Stimulated activated naive B cell treated with anti-CD40 and anti-IgM and Interleukin-4, amounts not matched to agents 10 μg/mL and 1 μg/mL and 100 μg/mL, for 72 hours (primary cell): ENCODE data around the gene FKBP9.

Experiments used
- ATAC-seq, 2 donors: fragments of 150-1000 bp; cut with Tn5 transposase; replicated peaks; 2 replicates each; pipeline ENCODE4 v1.10.0; 2021; ENCODE audit warnings: moderate library complexity in 1 of 2
- DNase-seq: peaks from one replicate; pipeline ENCODE4 v3.0.0; 2021
- H3K27ac Mint-ChIP-seq: one replicate; pipeline ENCODE4 v1.8.0; 2022; ENCODE audit warnings: mild to moderate bottlenecking, mixed read lengths
- H3K27me3 Mint-ChIP-seq, 2 donors: one replicate each; pipeline ENCODE4 v1.8.0; 2022; ENCODE audit warnings: mixed read lengths in 2 of 2
- H3K36me3 Mint-ChIP-seq, 2 donors: one replicate each; pipeline ENCODE4 v1.8.0; 2022; ENCODE audit warnings: mixed read lengths in 2 of 2, mild to moderate bottlenecking in 1 of 2
- H3K4me1 Mint-ChIP-seq, 2 donors: one replicate each; pipeline ENCODE4 v1.8.0; 2022; ENCODE audit warnings: mixed read lengths in 2 of 2, mild to moderate bottlenecking in 1 of 2
- H3K4me3 Mint-ChIP-seq, 2 donors: one replicate each; pipeline ENCODE4 v1.8.0; 2022; ENCODE audit warnings: mild to moderate bottlenecking in 2 of 2, mixed read lengths in 2 of 2, moderate library complexity in 1 of 2
- H3K9me3 Mint-ChIP-seq, 2 donors: one replicate each; pipeline ENCODE4 v1.8.0; 2022; ENCODE audit warnings: mixed read lengths in 2 of 2, mild to moderate bottlenecking in 1 of 2

Gene FKBP9

DNA sequence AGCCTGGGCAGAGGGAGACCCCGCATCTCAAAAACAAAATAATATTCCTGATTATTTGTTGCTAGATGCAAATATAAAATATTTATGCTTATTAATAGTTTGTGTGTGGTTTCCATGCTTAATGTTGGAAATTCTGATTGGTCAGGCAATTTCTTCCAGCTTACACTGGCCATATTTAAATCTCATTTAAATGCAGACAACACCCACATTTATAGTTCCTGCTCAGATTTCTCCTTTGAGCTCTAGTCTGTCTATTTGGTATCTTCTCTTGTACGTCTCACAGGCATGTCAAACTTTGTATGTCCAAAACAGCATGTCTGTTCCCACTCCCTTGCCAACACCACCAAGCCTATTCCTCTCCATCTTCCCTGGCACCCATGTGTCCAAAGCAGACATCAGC lies 52.5 kb downstream of the FKBP9 start:
- Mint-ChIP-seq H3K4me1 (peaks cover 0 to 3% of the 10 kb centered on the region in 2 donors), H3K36me3 (peaks cover 32 to 60% of the 10 kb centered on the region in 2 donors), H3K9me3 (no peaks in the 10 kb centered on the region), H3K27me3 (no peaks in the 10 kb centered on the region), H3K4me3 (no peak overlapping the region), H3K27ac (no peak overlapping the region)
- DNase-seq, result no peak
- ATAC-seq, result no peak

DNA sequence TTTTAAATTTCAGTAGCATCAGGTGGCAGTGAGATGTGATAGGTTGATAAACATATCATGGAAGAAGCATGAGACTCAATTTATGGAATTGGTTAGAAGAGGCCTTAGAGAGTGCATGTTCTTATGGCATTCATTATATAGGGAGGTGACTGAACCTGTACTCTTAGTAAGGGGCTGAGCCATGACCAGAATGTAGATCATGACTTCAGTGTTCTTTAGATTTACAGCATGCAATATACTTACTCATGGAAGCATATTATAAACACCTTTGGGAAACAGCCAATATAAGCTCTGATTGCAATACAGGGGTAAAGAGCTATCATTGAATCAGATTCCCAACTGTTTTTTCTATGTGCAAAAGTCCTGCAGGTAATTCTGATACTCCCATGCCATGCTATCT lies 55.1 kb downstream of the FKBP9 start:
- Mint-ChIP-seq H3K27ac (no peak overlapping the region), H3K4me1 (peaks cover 0 to 3% of the 10 kb centered on the region in 2 donors), H3K36me3 (peaks cover 34 to 61% of the 10 kb centered on the region in 2 donors), H3K27me3 (no peaks in the 10 kb centered on the region), H3K4me3 (no peak overlapping the region), H3K9me3 (no peaks in the 10 kb centered on the region)
- DNase-seq (no peak), ATAC-seq (no peak)

- Mint-ChIP-seq H3K36me3 (peaks cover 11 to 19% of the 10 kb centered on the region in 2 donors), H3K9me3 (no peaks in the 10 kb centered on the region), H3K27me3 (no peaks in the 10 kb centered on the region)
Measured at GRCh38 chr7:33024189-33024757, 67.0 kb downstream of the FKBP9 start.

GRCh38 chr7:33035776-33036175 lies 78.5 kb downstream of the FKBP9 start:
- Mint-ChIP-seq H3K36me3 (peaks cover 3 to 5% of the 10 kb centered on the region in 2 donors), H3K27me3 (no peaks in the 10 kb centered on the region), H3K27ac (no peak overlapping the region), H3K4me3 (no peak overlapping the region), H3K9me3 (no peaks in the 10 kb centered on the region), H3K4me1 (peaks cover 13 to 40% of the 10 kb centered on the region in 2 donors)
- DNase-seq (no peak), ATAC-seq (no peak)

More at GRCh38 chr7:33024189-33024757, 67.0 kb downstream of the FKBP9 start:
- Mint-ChIP-seq H3K27ac (no peak overlapping the region), H3K4me1 (peaks cover 2 to 6% of the 10 kb centered on the region in 2 donors), H3K4me3 (no peak overlapping the region)
- ATAC-seq (no peak), DNase-seq (no peak)

- Mint-ChIP-seq H3K27ac (peak overlapping the region; percentile 60), H3K4me1 (peaks cover 19 to 48% of the 10 kb centered on the region in 2 donors), H3K27me3 (no peaks in the 10 kb centered on the region), H3K4me3 (peak overlapping the region; percentile 37 to 58), H3K36me3 (peaks cover 2 to 5% of the 10 kb centered on the region in 2 donors), H3K9me3 (no peaks in the 10 kb centered on the region)
- DNase-seq (no peak), ATAC-seq (no peak)
Measured at GRCh38 chr7:33038639-33039038, 81.4 kb downstream of the FKBP9 start.

DNA sequence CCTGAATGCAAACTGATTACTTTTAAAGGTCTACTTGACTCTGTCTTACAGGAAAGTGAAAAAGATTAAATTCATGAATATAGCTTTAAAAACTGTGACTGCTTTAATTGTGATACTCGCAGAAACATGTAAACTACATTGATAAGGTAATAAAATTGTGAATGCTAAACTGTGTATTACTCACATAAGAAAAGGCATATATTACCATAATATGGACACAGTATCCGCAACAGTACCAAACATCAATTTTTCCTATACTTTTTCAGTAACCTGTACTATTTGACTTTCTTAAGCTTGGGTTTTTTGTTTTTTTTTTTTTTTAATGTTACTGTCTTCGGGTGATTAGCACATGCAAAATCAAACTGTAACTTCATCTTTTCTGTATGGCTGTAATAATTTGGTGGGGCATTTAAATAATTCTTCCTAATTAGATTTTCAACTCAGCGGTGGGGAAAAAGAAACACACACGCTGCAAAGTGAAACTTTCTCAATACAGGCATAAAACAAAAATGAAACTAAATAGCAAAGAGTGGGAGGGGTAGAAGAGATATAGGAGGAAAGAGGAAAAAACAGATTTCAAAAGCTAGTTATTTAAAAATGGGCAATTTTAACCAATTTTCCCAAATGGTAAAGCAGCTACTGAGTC lies 82.1 kb downstream of the FKBP9 start:
- DNase-seq (no peak), ATAC-seq (no peak)
- H3K27me3 Mint-ChIP-seq, result no peaks in the 10 kb centered on the region
- peak overlapping the region; percentile 72 to 74 for H3K4me3 Mint-ChIP-seq
- H3K4me1 Mint-ChIP-seq, result peaks cover 22 to 54% of the 10 kb centered on the region in 2 donors
- peak overlapping the region; percentile 48 for H3K27ac Mint-ChIP-seq
- H3K36me3 Mint-ChIP-seq, result peaks cover 2 to 4% of the 10 kb centered on the region in 2 donors
- no peaks in the 10 kb centered on the region for H3K9me3 Mint-ChIP-seq

GRCh38 chr7:33039903-33040292 lies 82.7 kb downstream of the FKBP9 start:
- Mint-ChIP-seq H3K36me3 (peaks cover 0 to 1% of the 10 kb centered on the region in 2 donors), H3K9me3 (no peaks in the 10 kb centered on the region), H3K27ac (no peak overlapping the region), H3K4me1 (peaks cover 20 to 53% of the 10 kb centered on the region in 2 donors), H3K4me3 (peak overlapping the region; percentile 72 to 74), H3K27me3 (no peaks in the 10 kb centered on the region)
- ATAC-seq (no peak), DNase-seq (no peak)

DNA sequence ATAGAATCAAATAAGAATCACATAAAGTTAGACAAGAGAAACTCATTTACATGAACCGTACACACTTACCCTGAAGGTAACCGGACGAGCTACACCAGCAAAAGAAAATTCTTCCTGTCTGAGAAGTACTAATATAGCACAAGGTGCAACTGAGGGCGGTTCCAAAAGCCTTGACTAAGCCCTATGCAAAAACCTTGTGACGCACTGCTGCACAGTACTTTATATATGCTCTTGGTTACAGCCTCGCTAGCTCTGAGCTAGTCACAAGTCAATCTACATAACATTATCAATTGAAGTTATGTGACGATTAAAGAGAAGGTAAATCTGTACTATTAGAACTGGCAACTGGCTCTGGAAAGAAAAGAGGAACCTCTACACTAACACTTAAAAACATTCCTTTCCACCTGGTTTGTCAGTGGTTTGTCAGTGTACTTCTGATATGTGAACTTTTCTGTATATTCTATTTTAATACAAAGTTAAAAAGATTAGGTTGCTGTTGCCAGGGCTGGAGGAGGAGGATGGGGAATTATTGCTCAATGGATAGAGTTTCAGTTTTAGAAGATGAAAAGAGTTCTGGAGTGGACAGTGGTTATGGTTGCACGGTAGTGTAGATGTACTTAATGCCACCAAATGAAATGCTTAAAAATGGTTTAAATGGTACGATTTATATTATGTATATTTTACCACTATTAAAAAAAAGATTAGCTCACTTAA lies 83.7 kb downstream of the FKBP9 start:
- peak overlapping the region; percentile 67 for H3K27ac Mint-ChIP-seq
- peak overlapping the region; percentile 68 to 78 for H3K4me3 Mint-ChIP-seq
- H3K9me3 Mint-ChIP-seq, result no peaks in the 10 kb centered on the region
- H3K27me3 Mint-ChIP-seq, result no peaks in the 10 kb centered on the region
- H3K36me3 Mint-ChIP-seq, result peaks cover 0 to 5% of the 10 kb centered on the region in 2 donors
- peak; percentile 92 to 98 for ATAC-seq
- peak; percentile 52 for DNase-seq
- peaks cover 22 to 57% of the 10 kb centered on the region in 2 donors for H3K4me1 Mint-ChIP-seq

- ATAC-seq, result no peak
- no peak overlapping the region for H3K27ac Mint-ChIP-seq
- H3K36me3 Mint-ChIP-seq, result peaks cover 0 to 5% of the 10 kb centered on the region in 2 donors
- H3K9me3 Mint-ChIP-seq, result no peaks in the 10 kb centered on the region
- DNase-seq, result no peak
- no peaks in the 10 kb centered on the region for H3K27me3 Mint-ChIP-seq
- H3K4me3 Mint-ChIP-seq, result no peak overlapping the region
- H3K4me1 Mint-ChIP-seq, result peaks cover 24 to 55% of the 10 kb centered on the region in 2 donors
Measured at GRCh38 chr7:33041631-33042428, 84.6 kb downstream of the FKBP9 start.

- no peaks in the 10 kb centered on the region for H3K27me3 Mint-ChIP-seq
- no peak for ATAC-seq
- H3K4me3 Mint-ChIP-seq, result no peak overlapping the region
- H3K36me3 Mint-ChIP-seq, result peaks cover 2 to 5% of the 10 kb centered on the region in 2 donors
- no peak for DNase-seq
- H3K4me1 Mint-ChIP-seq, result peaks cover 20 to 49% of the 10 kb centered on the region in 2 donors
- H3K27ac Mint-ChIP-seq, result peak overlapping the region; percentile 31
- H3K9me3 Mint-ChIP-seq, result no peaks in the 10 kb centered on the region
Measured at GRCh38 chr7:33043501-33044400, 86.5 kb downstream of the FKBP9 start.

GRCh38 chr7:33044401-33044718 lies 87.1 kb downstream of the FKBP9 start:
- Mint-ChIP-seq H3K4me1 (peaks cover 19 to 47% of the 10 kb centered on the region in 2 donors), H3K27ac (peak overlapping the region; percentile 31), H3K27me3 (no peaks in the 10 kb centered on the region), H3K36me3 (peaks cover 2 to 5% of the 10 kb centered on the region in 2 donors), H3K4me3 (no peak overlapping the region), H3K9me3 (no peaks in the 10 kb centered on the region)
- no peak for DNase-seq
- ATAC-seq, result no peak

- no peak for DNase-seq
- H3K4me3 Mint-ChIP-seq, result no peak overlapping the region
- ATAC-seq, result peak; percentile 48 to 65
- peaks cover 2 to 5% of the 10 kb centered on the region in 2 donors for H3K36me3 Mint-ChIP-seq
- peaks cover 17 to 47% of the 10 kb centered on the region in 2 donors for H3K4me1 Mint-ChIP-seq
- no peak overlapping the region for H3K27ac Mint-ChIP-seq
- H3K9me3 Mint-ChIP-seq, result no peaks in the 10 kb centered on the region
- no peaks in the 10 kb centered on the region for H3K27me3 Mint-ChIP-seq
Measured at GRCh38 chr7:33044986-33045385, 87.7 kb downstream of the FKBP9 start.

- DNase-seq (no peak), ATAC-seq (no peak)
- peaks cover 2 to 8% of the 10 kb centered on the region in 2 donors for H3K36me3 Mint-ChIP-seq
- peaks cover 25 to 60% of the 10 kb centered on the region in 2 donors for H3K4me1 Mint-ChIP-seq
- H3K27ac Mint-ChIP-seq, result no peak overlapping the region
- no peaks in the 10 kb centered on the region for H3K9me3 Mint-ChIP-seq
- H3K27me3 Mint-ChIP-seq, result no peaks in the 10 kb centered on the region
- no peak overlapping the region for H3K4me3 Mint-ChIP-seq
Measured at GRCh38 chr7:33048257-33048656, 91.0 kb downstream of the FKBP9 start.
